NB4 (cell line): Measurements from ENCODE around the gene OR6X1.

Experiments
- CTCF ChIP-seq: IDR thresholded peaks from one replicate; pipeline ENCODE4 v1.5.1; 2012; ENCODE audit warnings: low read depth, low read length
- POLR2A ChIP-seq: IDR thresholded peaks from 2 replicates; pipeline ENCODE4 v1.6.1; 2011; ENCODE audit warnings: mild to moderate bottlenecking; ENCODE audit not compliant: insufficient read length; ENCODE audit errors: extremely low read depth

- TF ChIP-seq CTCF (no peak), POLR2A (no peak)
These were observed at the start of gene OR6X1 for GRCh38 chr11:123754101-123754568.
